ENCODE results near the gene HNRNPLL.

Gene HNRNPLL

GRCh38 chr2:38527338-38528007 is 75.3 kb downstream of the HNRNPLL start:
- no peak for DNase-seq (ENCODE audit: low spot score)

- DNase-seq (ENCODE audit: low spot score), result no peak
Measured at GRCh38 chr2:38526195-38526594, 76.5 kb downstream of the HNRNPLL start.

GRCh38 chr2:38524580-38524979 is 78.1 kb downstream of the HNRNPLL start:
- DNase-seq (ENCODE audit: low spot score), result peak; percentile 64

GRCh38 chr2:38523728-38524437 is 78.8 kb downstream of the HNRNPLL start:
- DNase-seq (ENCODE audit: low spot score), result no peak

GRCh38 chr2:38522754-38523349 is 79.9 kb downstream of the HNRNPLL start:
- DNase-seq (ENCODE audit: low spot score), result no peak

- DNase-seq (ENCODE audit: low spot score), result no peak
Measured at GRCh38 chr2:38521835-38522234, 80.9 kb downstream of the HNRNPLL start.

GRCh38 chr2:38517284-38517683 is 85.4 kb downstream of the HNRNPLL start:
- DNase-seq (ENCODE audit: low spot score), result no peak

GRCh38 chr2:38516526-38516925 is 86.2 kb downstream of the HNRNPLL start:
- DNase-seq (ENCODE audit: low spot score), result no peak

GRCh38 chr2:38516122-38516521 is 86.6 kb downstream of the HNRNPLL start:
- no peak for DNase-seq (ENCODE audit: low spot score)

- DNase-seq (ENCODE audit: low spot score), result no peak
Measured at GRCh38 chr2:38515155-38516074, 87.3 kb downstream of the HNRNPLL start.

GRCh38 chr2:38514603-38515154 is 88.0 kb downstream of the HNRNPLL start:
- DNase-seq (ENCODE audit: low spot score), result no peak

- no peak for DNase-seq (ENCODE audit: low spot score)
Measured at GRCh38 chr2:38512211-38512610, 90.5 kb downstream of the HNRNPLL start.
